Measurements from ENCODE around the gene ACD. TPM values are rescaled to one million over a fixed set of nuclear protein-coding genes. Genes with fewer than 3 reads are reported as not detected.

ACD gene
- total RNA-seq, 1 experiment from 2014 or later, result 34.7 TPM

DNA sequence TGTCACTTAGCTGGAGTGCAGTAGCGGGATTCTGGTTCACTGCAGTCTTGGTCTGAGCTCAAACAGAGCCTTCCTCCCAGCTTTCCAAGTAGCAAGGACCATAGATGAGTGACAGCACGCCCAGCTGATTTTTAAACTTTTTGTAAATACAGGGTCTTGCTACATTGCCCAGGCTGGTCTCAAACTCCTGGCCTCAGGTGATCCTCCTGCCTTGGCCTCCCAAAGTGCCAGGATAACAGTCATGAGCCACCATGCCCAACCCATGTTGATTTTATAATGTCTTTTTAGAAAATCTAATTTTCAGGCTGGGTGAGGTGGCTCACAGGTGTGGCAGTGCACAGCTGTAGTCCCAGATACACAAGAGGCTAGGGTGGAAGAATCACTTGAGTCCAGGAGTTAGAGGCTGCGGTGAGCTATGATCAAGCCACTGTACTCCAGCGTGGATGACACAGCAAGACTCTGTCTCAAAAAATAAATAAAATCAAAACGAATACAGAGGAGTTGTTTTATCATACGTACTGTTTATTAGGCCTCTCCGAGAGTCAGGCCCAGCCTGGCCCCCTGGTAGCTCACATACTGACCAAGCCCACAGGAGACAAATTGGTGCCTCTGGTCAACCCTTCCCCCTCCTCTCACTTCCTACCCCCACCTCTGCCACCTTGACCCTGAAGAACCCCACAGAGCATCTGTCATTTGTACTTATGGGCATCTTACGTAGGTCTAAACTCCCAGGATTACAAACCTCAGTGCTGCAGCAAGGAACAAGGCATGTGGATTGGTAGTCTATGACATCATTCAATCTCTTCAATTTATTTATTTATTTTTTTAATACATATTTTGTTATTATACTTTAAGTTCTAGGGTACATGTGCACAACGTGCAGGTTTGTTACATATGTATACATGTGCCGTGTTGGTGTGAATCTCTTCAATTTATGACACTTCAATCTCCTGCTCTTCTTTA, 20.2 kb upstream of the ACD start:
- peaks cover 26% of the 10 kb centered on the region for H3K4me1 ChIP-seq (replicated peaks; ENCODE audit: insufficient read depth)
- no peak overlapping the region for H3K4me3 ChIP-seq
- TF ChIP-seq CTCF (conservative IDR thresholded peaks at IDR 0.05) (no peak), EZH2 (IDR thresholded peaks at IDR 0.05; ENCODE audit: low read depth) (no peak)
- BruUV-seq (replicated peaks), result no TSS peak
- H3K36me3 ChIP-seq (ENCODE audit: low read depth), result no peaks in the 10 kb centered on the region
- no peaks in the 10 kb centered on the region for H3K9me2 ChIP-seq (ENCODE audit: insufficient read depth)
- no peaks in the 10 kb centered on the region for H3K9me3 ChIP-seq (ENCODE audit: insufficient read depth, low read depth)
- peaks cover 27% of the 10 kb centered on the region for H3F3A ChIP-seq (ENCODE audit: insufficient read depth, low read depth)
- no peaks in the 10 kb centered on the region for H4K20me1 ChIP-seq (ENCODE audit: insufficient read depth)
- ChIA-PET POLR2A (ENCODE audit: unreplicated experiment) (interaction anchor here (0.6 kb wide), 1 partner anchor 33 kb away, joined by 4 read pairs; no protein-coding TSS in a partner anchor), CTCF (interaction anchor here (0.7 kb wide), 1 partner anchor 186 kb away, joined by 3 read pairs; no protein-coding TSS in a partner anchor)
- no peak overlapping the region for H3K27ac ChIP-seq
- H2AFZ ChIP-seq, result no peak overlapping the region
- H3K4me2 ChIP-seq, result no peak overlapping the region
- H3K79me2 ChIP-seq (ENCODE audit: low read depth), result 0 out of 2 replicates have a peak, but pooled peaks cover 3% of the 10 kb centered on the region
- no peaks in the 10 kb centered on the region for H3K27me3 ChIP-seq (ENCODE audit: insufficient read depth, low read depth)
- DNase-seq, result no peak
- intact Hi-C loops (cut with micrococcal nuclease; ENCODE audit: unreplicated experiment), result loop anchor here (5.0 to 10.0 kb wide), 3 partner anchors 42 to 555 kb away; partner anchors contain the start of gene ESRP2

- Histone ChIP-seq H3K79me2 (ENCODE audit: low read depth) (0 out of 2 replicates have a peak, but pooled peaks cover 3% of the 10 kb centered on the region), H4K20me1 (ENCODE audit: insufficient read depth) (no peaks in the 10 kb centered on the region), H3K9me2 (ENCODE audit: insufficient read depth) (no peaks in the 10 kb centered on the region), H3K4me2 (no peak overlapping the region), H2AFZ (no peak overlapping the region), H3K27ac (0 out of 2 replicates have a peak overlapping the region, but pooled peaks have one; percentile 19), H3K27me3 (ENCODE audit: insufficient read depth, low read depth) (no peaks in the 10 kb centered on the region), H3K4me1 (replicated peaks; ENCODE audit: insufficient read depth) (peaks cover 26% of the 10 kb centered on the region), H3K4me3 (no peak overlapping the region), H3K36me3 (ENCODE audit: low read depth) (no peaks in the 10 kb centered on the region), H3K9me3 (ENCODE audit: insufficient read depth, low read depth) (no peaks in the 10 kb centered on the region), H3F3A (ENCODE audit: insufficient read depth, low read depth) (peaks cover 27% of the 10 kb centered on the region)
- intact Hi-C loops (cut with micrococcal nuclease; ENCODE audit: unreplicated experiment), result loop anchor here (5.0 to 10.0 kb wide), 3 partner anchors 44 to 556 kb away; partner anchors contain the start of gene ESRP2
- DNase-seq, result no peak
- TF ChIP-seq EZH2 (IDR thresholded peaks at IDR 0.05; ENCODE audit: low read depth) (no peak), CTCF (conservative IDR thresholded peaks at IDR 0.05) (no peak)
- BruUV-seq (replicated peaks), result no TSS peak
- ChIA-PET POLR2A (ENCODE audit: unreplicated experiment) (no interaction called here), CTCF (no interaction called here)
Observed at GRCh38 chr16:67678354-67679023, 18.4 kb upstream of the ACD start.

DNA sequence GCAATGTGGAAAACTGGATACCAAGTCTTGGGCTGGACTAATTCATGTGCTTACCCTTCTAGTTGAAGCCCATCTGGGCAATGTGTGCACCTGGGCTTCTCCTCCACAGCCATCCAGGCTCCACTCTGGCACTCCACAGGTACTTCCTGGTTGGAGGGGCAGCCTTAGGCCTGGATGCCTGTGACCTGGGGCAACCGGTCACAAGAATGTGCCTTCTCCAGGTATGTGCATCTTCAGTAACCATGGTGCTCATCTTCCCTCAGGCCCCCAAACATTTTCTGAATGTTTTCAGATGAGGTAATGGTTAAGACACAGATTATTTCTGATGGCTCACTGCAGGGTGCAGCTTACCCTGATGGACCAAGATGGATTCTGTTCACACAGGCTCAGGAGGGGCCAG, 17.7 kb upstream of the ACD start:
- intact Hi-C loops (cut with micrococcal nuclease; ENCODE audit: unreplicated experiment), result loop anchor here (5.0 to 10.0 kb wide), 3 partner anchors 45 to 557 kb away; partner anchors contain the start of gene ESRP2
- Histone ChIP-seq H3K79me2 (ENCODE audit: low read depth) (0 out of 2 replicates have a peak, but pooled peaks cover 3% of the 10 kb centered on the region), H3K4me2 (0 out of 2 replicates have a peak overlapping the region, but pooled peaks have one; percentile 30), H4K20me1 (ENCODE audit: insufficient read depth) (no peaks in the 10 kb centered on the region), H2AFZ (no peak overlapping the region), H3K9me2 (ENCODE audit: insufficient read depth) (no peaks in the 10 kb centered on the region), H3K9me3 (ENCODE audit: insufficient read depth, low read depth) (no peaks in the 10 kb centered on the region), H3K4me3 (no peak overlapping the region), H3K27ac (no peak overlapping the region), H3K36me3 (ENCODE audit: low read depth) (no peaks in the 10 kb centered on the region), H3K27me3 (ENCODE audit: insufficient read depth, low read depth) (no peaks in the 10 kb centered on the region), H3K4me1 (replicated peaks; ENCODE audit: insufficient read depth) (peaks cover 26% of the 10 kb centered on the region), H3F3A (ENCODE audit: insufficient read depth, low read depth) (peaks cover 27% of the 10 kb centered on the region)
- POLR2A ChIA-PET (ENCODE audit: unreplicated experiment), result no interaction called here
- peak; percentile 47 to 81 for DNase-seq
- CTCF ChIA-PET, result no interaction called here
- TF ChIP-seq CTCF (conservative IDR thresholded peaks at IDR 0.05) (no peak), EZH2 (IDR thresholded peaks at IDR 0.05; ENCODE audit: low read depth) (no peak)
- no TSS peak for BruUV-seq (replicated peaks)

Measured in PC-9 (cell line).